Measurements from ENCODE around the gene GCC1.

DNA sequence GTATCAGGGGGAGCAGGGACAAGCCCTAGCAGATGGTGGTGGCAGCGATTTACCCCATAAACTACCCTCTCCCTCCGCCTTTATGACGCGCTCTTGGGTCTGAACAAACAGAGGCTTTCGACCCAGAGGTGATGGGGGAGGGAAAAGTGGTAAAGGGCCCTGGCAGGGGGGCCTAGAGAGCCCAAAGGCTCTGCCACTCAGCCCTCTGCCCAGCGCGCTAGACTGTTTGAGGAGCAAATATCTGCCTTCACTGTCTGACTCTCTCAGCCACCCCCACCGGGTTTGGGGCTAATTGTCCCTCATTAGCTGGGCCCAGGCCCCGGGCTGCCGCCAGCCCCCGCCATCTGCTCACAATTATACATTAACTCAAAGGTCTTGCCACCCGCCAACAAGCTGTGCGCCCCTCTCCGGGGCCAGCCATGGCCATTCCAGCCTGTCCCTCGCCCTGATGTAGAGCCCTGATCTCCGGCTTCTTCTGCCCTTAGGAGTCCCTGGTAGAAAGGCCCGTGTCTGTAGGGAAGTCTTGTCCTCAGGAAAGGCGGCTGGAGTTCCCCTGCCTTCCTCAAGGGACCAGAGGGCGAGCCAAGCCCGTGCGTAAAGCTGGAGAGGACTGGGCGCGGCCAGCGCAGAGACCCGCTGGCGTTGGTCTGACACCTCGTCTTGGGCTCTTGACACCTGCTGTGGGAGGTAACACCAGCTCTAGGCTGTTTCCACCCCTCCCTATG lies 34.4 kb upstream of the GCC1 start:
- no peak for TF ChIP-seq POLR2A (IDR thresholded peaks at IDR 0.05)
- no peak for TF ChIP-seq CTCF (IDR thresholded peaks at IDR 0.05)
- TF ChIP-seq POLR2AphosphoS5 (IDR thresholded peaks at IDR 0.05; ENCODE audit: insufficient read depth in 1 of 2, low read depth in 1 of 2): no peak

All from vagina (tissue), 2 donors.